WTC11 (cell line): ENCODE measurements around the gene ELMO3.

Source experiments
- ARID4B ChIP-seq: sonication (generic); formaldehyde crosslinking; IDR thresholded peaks from 2 replicates; pipeline ENCODE4 v1.8.0; 2023; ENCODE audit warnings: missing genetic modification reagents, mild to moderate bottlenecking, borderline replicate concordance
- ATF6 ChIP-seq: sonication (generic); formaldehyde crosslinking; IDR thresholded peaks from 2 replicates; pipeline ENCODE4 v1.8.1; 2023; ENCODE audit warnings: mild to moderate bottlenecking, missing genetic modification reagents
- CTCF ChIP-seq: fragments of 200-600 bp; IDR thresholded peaks from 2 replicates; pipeline ENCODE4 v1.8.0; 2022; ENCODE audit warnings: antibody characterized with exemption
- E2F4 ChIP-seq: sonication (generic); formaldehyde crosslinking; IDR thresholded peaks from 2 replicates; pipeline ENCODE4 v1.8.1; 2022; ENCODE audit warnings: low read depth, mild to moderate bottlenecking, moderate library complexity, missing genetic modification reagents, borderline replicate concordance
- ETV6 ChIP-seq: sonication (generic); formaldehyde crosslinking; IDR thresholded peaks from 2 replicates; pipeline ENCODE4 v1.8.1; 2022; ENCODE audit warnings: mild to moderate bottlenecking, missing genetic modification reagents
- MAX ChIP-seq: sonication (generic); formaldehyde crosslinking; IDR thresholded peaks from 2 replicates; pipeline ENCODE4 v1.8.0; 2022; ENCODE audit warnings: mild to moderate bottlenecking, missing genetic modification reagents
- NR2C2 ChIP-seq: sonication (generic); formaldehyde crosslinking; IDR thresholded peaks from 2 replicates; pipeline ENCODE4 v1.8.0; 2022; ENCODE audit warnings: mild to moderate bottlenecking, missing genetic modification reagents
- ZNF263 ChIP-seq: sonication (generic); formaldehyde crosslinking; IDR thresholded peaks from 2 replicates; pipeline ENCODE4 v1.8.1; 2022; ENCODE audit warnings: low read depth, mild to moderate bottlenecking, moderate library complexity, missing genetic modification reagents
- ZNF416 ChIP-seq: fragments of 250-450 bp; sonication (Bioruptor Pico); IDR thresholded peaks from 2 replicates; pipeline ENCODE4 v1.9.0; 2021; ENCODE audit warnings: mild to moderate bottlenecking, inconsistent platforms
- ZNF423 ChIP-seq: fragments of 250-450 bp; sonication (Bioruptor Pico); IDR thresholded peaks from 2 replicates; pipeline ENCODE4 v2.1.2; 2022; ENCODE audit warnings: mild to moderate bottlenecking, moderate library complexity
- ZNF512 ChIP-seq: sonication (generic); formaldehyde crosslinking; IDR thresholded peaks from 2 replicates; pipeline ENCODE4 v1.8.1; 2022; ENCODE audit warnings: missing genetic modification reagents, borderline replicate concordance

GRCh38 chr16:67234180-67234597, 35.3 kb downstream of the ELMO3 start:
- TF ChIP-seq CTCF (no peak), ZNF416 (no peak), ZNF512 (CRISPR knock-in tag) (no peak), ETV6 (CRISPR knock-in tag) (no peak), NR2C2 (no peak), ARID4B (no peak), E2F4 (CRISPR knock-in tag) (no peak), ZNF423 (CRISPR knock-in tag) (no peak), ATF6 (no peak), MAX (no peak), ZNF263 (no peak)
